Measurements from ENCODE around the gene XXYLT1.

DNA sequence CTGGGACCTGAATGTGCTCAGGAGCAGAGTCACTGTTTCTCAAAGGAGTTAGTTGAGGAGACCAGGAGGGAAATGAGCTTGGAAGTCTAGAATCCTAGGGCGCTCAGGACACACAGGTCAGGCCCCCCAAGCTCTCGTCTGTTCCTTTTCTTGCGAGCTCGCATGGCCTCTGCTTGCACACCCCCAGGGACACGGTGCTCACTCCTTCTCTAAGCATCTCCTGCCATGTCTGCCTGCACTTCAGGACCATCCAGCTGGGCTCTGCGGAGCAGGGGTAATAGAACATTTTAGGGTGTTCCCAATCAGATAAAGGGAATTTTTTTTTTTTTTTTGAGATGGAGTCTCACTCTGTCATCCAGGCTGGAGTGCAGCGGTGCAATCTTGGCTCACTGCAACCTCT lies 213.2 kb downstream of the XXYLT1 start:
- TF ChIP-seq CSDC2 (CRISPR knock-in tag; IDR thresholded peaks at IDR 0.05) (no peak), ESRRG (CRISPR knock-in tag; IDR thresholded peaks at IDR 0.05) (no peak), ZFP30 (CRISPR knock-in tag; IDR thresholded peaks at IDR 0.05) (no peak), GLIS3 (CRISPR knock-in tag; IDR thresholded peaks at IDR 0.05) (no peak), RARB (CRISPR knock-in tag; IDR thresholded peaks at IDR 0.05) (no peak), ZC3H10 (CRISPR knock-in tag; IDR thresholded peaks at IDR 0.05) (no peak), TOX (CRISPR knock-in tag; IDR thresholded peaks at IDR 0.05; ENCODE audit: borderline replicate concordance) (no peak), PPARA (CRISPR knock-in tag; IDR thresholded peaks at IDR 0.05; ENCODE audit: borderline replicate concordance) (no peak)
- TF ChIP-seq, protein P1, sequence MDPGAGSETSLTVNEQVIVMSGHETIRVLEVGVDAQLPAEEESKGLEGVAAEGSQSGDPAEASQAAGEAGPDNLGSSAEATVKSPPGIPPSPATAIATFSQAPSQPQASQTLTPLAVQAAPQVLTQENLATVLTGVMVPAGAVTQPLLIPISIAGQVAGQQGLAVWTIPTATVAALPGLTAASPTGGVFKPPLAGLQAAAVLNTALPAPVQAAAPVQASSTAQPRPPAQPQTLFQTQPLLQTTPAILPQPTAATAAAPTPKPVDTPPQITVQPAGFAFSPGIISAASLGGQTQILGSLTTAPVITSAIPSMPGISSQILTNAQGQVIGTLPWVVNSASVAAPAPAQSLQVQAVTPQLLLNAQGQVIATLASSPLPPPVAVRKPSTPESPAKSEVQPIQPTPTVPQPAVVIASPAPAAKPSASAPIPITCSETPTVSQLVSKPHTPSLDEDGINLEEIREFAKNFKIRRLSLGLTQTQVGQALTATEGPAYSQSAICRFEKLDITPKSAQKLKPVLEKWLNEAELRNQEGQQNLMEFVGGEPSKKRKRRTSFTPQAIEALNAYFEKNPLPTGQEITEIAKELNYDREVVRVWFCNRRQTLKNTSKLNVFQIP (CRISPR knock-in tag; IDR thresholded peaks at IDR 0.05; ENCODE audit: borderline replicate concordance, low read depth), result no peak
- TF ChIP-seq, protein P2, sequence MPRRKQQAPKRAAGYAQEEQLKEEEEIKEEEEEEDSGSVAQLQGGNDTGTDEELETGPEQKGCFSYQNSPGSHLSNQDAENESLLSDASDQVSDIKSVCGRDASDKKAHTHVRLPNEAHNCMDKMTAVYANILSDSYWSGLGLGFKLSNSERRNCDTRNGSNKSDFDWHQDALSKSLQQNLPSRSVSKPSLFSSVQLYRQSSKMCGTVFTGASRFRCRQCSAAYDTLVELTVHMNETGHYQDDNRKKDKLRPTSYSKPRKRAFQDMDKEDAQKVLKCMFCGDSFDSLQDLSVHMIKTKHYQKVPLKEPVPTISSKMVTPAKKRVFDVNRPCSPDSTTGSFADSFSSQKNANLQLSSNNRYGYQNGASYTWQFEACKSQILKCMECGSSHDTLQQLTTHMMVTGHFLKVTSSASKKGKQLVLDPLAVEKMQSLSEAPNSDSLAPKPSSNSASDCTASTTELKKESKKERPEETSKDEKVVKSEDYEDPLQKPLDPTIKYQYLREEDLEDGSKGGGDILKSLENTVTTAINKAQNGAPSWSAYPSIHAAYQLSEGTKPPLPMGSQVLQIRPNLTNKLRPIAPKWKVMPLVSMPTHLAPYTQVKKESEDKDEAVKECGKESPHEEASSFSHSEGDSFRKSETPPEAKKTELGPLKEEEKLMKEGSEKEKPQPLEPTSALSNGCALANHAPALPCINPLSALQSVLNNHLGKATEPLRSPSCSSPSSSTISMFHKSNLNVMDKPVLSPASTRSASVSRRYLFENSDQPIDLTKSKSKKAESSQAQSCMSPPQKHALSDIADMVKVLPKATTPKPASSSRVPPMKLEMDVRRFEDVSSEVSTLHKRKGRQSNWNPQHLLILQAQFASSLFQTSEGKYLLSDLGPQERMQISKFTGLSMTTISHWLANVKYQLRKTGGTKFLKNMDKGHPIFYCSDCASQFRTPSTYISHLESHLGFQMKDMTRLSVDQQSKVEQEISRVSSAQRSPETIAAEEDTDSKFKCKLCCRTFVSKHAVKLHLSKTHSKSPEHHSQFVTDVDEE (CRISPR knock-in tag; IDR thresholded peaks at IDR 0.05), result no peak
- TF ChIP-seq, protein P3, sequence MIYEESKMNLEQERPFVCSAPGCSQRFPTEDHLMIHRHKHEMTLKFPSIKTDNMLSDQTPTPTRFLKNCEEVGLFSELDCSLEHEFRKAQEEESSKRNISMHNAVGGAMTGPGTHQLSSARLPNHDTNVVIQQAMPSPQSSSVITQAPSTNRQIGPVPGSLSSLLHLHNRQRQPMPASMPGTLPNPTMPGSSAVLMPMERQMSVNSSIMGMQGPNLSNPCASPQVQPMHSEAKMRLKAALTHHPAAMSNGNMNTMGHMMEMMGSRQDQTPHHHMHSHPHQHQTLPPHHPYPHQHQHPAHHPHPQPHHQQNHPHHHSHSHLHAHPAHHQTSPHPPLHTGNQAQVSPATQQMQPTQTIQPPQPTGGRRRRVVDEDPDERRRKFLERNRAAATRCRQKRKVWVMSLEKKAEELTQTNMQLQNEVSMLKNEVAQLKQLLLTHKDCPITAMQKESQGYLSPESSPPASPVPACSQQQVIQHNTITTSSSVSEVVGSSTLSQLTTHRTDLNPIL (CRISPR knock-in tag; IDR thresholded peaks at IDR 0.05; ENCODE audit: low read depth), result no peak
- TF ChIP-seq, protein P4, sequence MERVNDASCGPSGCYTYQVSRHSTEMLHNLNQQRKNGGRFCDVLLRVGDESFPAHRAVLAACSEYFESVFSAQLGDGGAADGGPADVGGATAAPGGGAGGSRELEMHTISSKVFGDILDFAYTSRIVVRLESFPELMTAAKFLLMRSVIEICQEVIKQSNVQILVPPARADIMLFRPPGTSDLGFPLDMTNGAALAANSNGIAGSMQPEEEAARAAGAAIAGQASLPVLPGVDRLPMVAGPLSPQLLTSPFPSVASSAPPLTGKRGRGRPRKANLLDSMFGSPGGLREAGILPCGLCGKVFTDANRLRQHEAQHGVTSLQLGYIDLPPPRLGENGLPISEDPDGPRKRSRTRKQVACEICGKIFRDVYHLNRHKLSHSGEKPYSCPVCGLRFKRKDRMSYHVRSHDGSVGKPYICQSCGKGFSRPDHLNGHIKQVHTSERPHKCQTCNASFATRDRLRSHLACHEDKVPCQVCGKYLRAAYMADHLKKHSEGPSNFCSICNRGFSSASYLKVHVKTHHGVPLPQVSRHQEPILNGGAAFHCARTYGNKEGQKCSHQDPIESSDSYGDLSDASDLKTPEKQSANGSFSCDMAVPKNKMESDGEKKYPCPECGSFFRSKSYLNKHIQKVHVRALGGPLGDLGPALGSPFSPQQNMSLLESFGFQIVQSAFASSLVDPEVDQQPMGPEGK (CRISPR knock-in tag; IDR thresholded peaks at IDR 0.05; ENCODE audit: borderline replicate concordance), result no peak
